Neural cell (in vitro differentiated cells): Measurements from ENCODE around the gene PPFIA4. TPM values are rescaled to one million over a fixed set of nuclear protein-coding genes. Genes with fewer than 3 reads are reported as not detected.

ENCODE experiments used
- H2AFZ ChIP-seq: fragments of 200-600, 300-800 bp; sonication (generic), shearing (Covaris generic); 2 replicates; pipeline ENCODE4 v1.6.0; 2014; ENCODE audit warnings: low read depth, mild to moderate bottlenecking, antibody characterized with exemption, low read length, moderate library complexity
- H3F3A ChIP-seq: fragments of 200-600 bp; shearing (Covaris generic); 2 replicates; pipeline ENCODE4 v1.6.1; 2016; ENCODE audit warnings: mild to moderate bottlenecking, moderate library complexity, mixed read lengths, antibody characterized with exemption, low read length; ENCODE audit not compliant: insufficient read depth, poor library complexity, severe bottlenecking
- H3K27ac ChIP-seq: fragments of 200-600, 300-800 bp; sonication (generic), shearing (Covaris generic); 2 replicates; pipeline ENCODE4 v1.5.1; 2014; ENCODE audit warnings: mild to moderate bottlenecking, low read length, moderate library complexity
- H3K27me3 ChIP-seq: fragments of 300-800, 200-600 bp; sonication (generic), shearing (Covaris generic); 2 replicates; pipeline ENCODE4 v1.6.0; 2014; ENCODE audit warnings: mild to moderate bottlenecking, low read depth, low read length, moderate library complexity; ENCODE audit not compliant: insufficient read depth
- H3K36me3 ChIP-seq: fragments of 300-800, 200-600 bp; sonication (generic), shearing (Covaris generic); 2 replicates; pipeline ENCODE4 v1.5.1; 2014; ENCODE audit warnings: mild to moderate bottlenecking, antibody characterized with exemption, low read length, moderate library complexity; ENCODE audit not compliant: insufficient read depth
- H3K4me2 ChIP-seq: fragments of 300-800, 200-600 bp; sonication (generic), shearing (Covaris generic); 2 replicates; pipeline ENCODE4 v1.6.0; 2014; ENCODE audit warnings: mild to moderate bottlenecking, low read length
- H3K4me3 ChIP-seq: fragments of 300-800, 200-600 bp; sonication (generic), shearing (Covaris generic); 2 replicates; pipeline ENCODE4 v1.5.1; 2014; ENCODE audit warnings: mild to moderate bottlenecking, low read length, moderate library complexity
- H3K79me2 ChIP-seq: fragments of 200-600 bp; shearing (Covaris generic); replicated peaks from 2 replicates; pipeline ENCODE4 v1.6.0; 2014; ENCODE audit warnings: mild to moderate bottlenecking, low read length, moderate library complexity; ENCODE audit not compliant: insufficient read depth
- H3K9ac ChIP-seq: fragments of 300-800, 200-600 bp; sonication (generic), shearing (Covaris generic); 2 replicates; pipeline ENCODE4 v1.6.1; 2016; ENCODE audit warnings: mild to moderate bottlenecking, low read length, mixed read lengths
- H3K9me2 ChIP-seq: fragments of 200-600 bp; shearing (Covaris generic); 2 replicates; pipeline ENCODE4 v1.6.1; 2016; ENCODE audit warnings: mild to moderate bottlenecking, low read length, mixed read lengths; ENCODE audit not compliant: insufficient read depth
- H3K9me3 ChIP-seq: fragments of 200-600, 300-800 bp; sonication (generic), shearing (Covaris generic); 2 replicates; pipeline ENCODE4 v1.6.1; 2016; ENCODE audit warnings: mild to moderate bottlenecking, mixed run types, low read length, moderate library complexity, mixed read lengths
- H4K20me1 ChIP-seq: fragments of 200-600 bp; shearing (Covaris generic); 2 replicates; pipeline ENCODE4 v1.6.1; 2016; ENCODE audit warnings: mild to moderate bottlenecking, mixed run types; ENCODE audit not compliant: insufficient read depth
- CTCF ChIP-seq: fragments of 450-650 bp; IDR thresholded peaks from 2 replicates; pipeline ENCODE4 v1.5.1; 2014; ENCODE audit warnings: antibody characterized with exemption, mild to moderate bottlenecking, moderate library complexity; ENCODE audit not compliant: poor library complexity, severe bottlenecking
- EP300 ChIP-seq: fragments of 450-650 bp; conservative IDR thresholded peaks from 2 replicates; pipeline ENCODE4 v1.6.1; 2014; ENCODE audit warnings: antibody characterized with exemption, mild to moderate bottlenecking, moderate library complexity; ENCODE audit not compliant: poor library complexity, severe bottlenecking
- EZH2 ChIP-seq: fragments of 200-600, 300-800 bp; shearing (Covaris generic), sonication (generic); IDR thresholded peaks from 2 replicates; pipeline ENCODE4 v1.6.1; 2014; ENCODE audit warnings: antibody characterized with exemption, low read length, borderline replicate concordance, mild to moderate bottlenecking; ENCODE audit not compliant: insufficient read depth, poor library complexity, severe bottlenecking
- MXI1 ChIP-seq: fragments of 450-650 bp; conservative IDR thresholded peaks from 2 replicates; pipeline ENCODE4 v1.6.1; 2014; ENCODE audit warnings: antibody characterized with exemption, mild to moderate bottlenecking; ENCODE audit not compliant: poor library complexity, severe bottlenecking
- POLR2AphosphoS5 ChIP-seq: IDR thresholded peaks from 2 replicates; pipeline ENCODE4 v1.6.1; 2012
- RAD21 ChIP-seq: fragments of 450-650 bp; conservative IDR thresholded peaks from 2 replicates; pipeline ENCODE4 v1.6.1; 2014; ENCODE audit warnings: antibody characterized with exemption, mild to moderate bottlenecking, moderate library complexity
- SMC3 ChIP-seq: fragments of 450-650 bp; conservative IDR thresholded peaks from 2 replicates; pipeline ENCODE4 v1.6.1; 2014; ENCODE audit warnings: antibody characterized with exemption, mild to moderate bottlenecking, moderate library complexity; ENCODE audit not compliant: poor library complexity
- TAF1 ChIP-seq: IDR thresholded peaks from 2 replicates; pipeline ENCODE4 v1.6.1; 2012; ENCODE audit warnings: low read depth
- polyA plus RNA-seq: library from polyadenylated mRNA; depleted of rRNA; stranded (reverse); fragments of >200 nt; gene quantifications from 2 replicates; pipeline ENCODE4 v1.2.3, GENCODE V29; 2014
- TF ChIP-seq, protein P1 (sequence below): IDR thresholded peaks from 2 replicates; pipeline ENCODE4 v1.6.1; 2012; ENCODE audit warnings: borderline replicate concordance

The PPFIA4 gene
- polyA plus RNA-seq, 1 donor from 2014 or later, result 1.6 TPM

DNA sequence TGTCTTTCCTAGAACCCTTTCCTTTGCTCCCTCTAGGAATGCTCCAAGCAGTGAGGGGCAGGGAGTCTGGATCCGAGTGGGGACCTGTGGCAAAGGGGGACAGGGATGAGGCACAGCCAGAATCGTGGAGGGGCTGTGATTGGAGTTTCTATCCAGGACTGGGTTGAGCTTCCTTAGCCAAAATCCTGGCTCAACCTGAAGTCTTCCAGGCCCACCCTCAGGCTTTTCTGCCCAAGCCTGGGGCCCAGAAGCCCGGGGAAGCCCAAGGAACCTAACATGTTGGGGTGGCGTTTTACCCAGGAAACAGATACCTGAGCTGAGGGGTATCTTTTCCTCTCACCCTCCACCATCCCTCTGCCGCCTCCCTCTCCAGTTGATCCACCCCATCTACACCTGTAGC lies 54.2 kb downstream of the PPFIA4 start:
- TF ChIP-seq CTCF (no peak), RAD21 (no peak), MXI1 (no peak), TAF1 (no peak), SMC3 (no peak), EP300 (no peak), POLR2AphosphoS5 (no peak), EZH2 (no peak)
- TF ChIP-seq, protein P1, sequence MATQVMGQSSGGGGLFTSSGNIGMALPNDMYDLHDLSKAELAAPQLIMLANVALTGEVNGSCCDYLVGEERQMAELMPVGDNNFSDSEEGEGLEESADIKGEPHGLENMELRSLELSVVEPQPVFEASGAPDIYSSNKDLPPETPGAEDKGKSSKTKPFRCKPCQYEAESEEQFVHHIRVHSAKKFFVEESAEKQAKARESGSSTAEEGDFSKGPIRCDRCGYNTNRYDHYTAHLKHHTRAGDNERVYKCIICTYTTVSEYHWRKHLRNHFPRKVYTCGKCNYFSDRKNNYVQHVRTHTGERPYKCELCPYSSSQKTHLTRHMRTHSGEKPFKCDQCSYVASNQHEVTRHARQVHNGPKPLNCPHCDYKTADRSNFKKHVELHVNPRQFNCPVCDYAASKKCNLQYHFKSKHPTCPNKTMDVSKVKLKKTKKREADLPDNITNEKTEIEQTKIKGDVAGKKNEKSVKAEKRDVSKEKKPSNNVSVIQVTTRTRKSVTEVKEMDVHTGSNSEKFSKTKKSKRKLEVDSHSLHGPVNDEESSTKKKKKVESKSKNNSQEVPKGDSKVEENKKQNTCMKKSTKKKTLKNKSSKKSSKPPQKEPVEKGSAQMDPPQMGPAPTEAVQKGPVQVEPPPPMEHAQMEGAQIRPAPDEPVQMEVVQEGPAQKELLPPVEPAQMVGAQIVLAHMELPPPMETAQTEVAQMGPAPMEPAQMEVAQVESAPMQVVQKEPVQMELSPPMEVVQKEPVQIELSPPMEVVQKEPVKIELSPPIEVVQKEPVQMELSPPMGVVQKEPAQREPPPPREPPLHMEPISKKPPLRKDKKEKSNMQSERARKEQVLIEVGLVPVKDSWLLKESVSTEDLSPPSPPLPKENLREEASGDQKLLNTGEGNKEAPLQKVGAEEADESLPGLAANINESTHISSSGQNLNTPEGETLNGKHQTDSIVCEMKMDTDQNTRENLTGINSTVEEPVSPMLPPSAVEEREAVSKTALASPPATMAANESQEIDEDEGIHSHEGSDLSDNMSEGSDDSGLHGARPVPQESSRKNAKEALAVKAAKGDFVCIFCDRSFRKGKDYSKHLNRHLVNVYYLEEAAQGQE, result no peak
- Histone ChIP-seq H3K79me2 (no peaks in the 10 kb centered on the region), H3K9me2 (no peaks in the 10 kb centered on the region), H2AFZ (no peak overlapping the region), H3K27me3 (peaks cover 24% of the 10 kb centered on the region), H4K20me1 (no peaks in the 10 kb centered on the region), H3F3A (no peaks in the 10 kb centered on the region), H3K9me3 (no peaks in the 10 kb centered on the region), H3K36me3 (no peaks in the 10 kb centered on the region), H3K4me3 (no peak overlapping the region), H3K4me2 (no peak overlapping the region), H3K27ac (no peak overlapping the region), H3K9ac (no peak overlapping the region)

- Histone ChIP-seq H3K36me3 (no peaks in the 10 kb centered on the region), H3F3A (no peaks in the 10 kb centered on the region), H4K20me1 (no peaks in the 10 kb centered on the region), H3K9me3 (no peaks in the 10 kb centered on the region), H3K27me3 (peaks cover 12% of the 10 kb centered on the region), H3K4me2 (no peak overlapping the region), H3K4me3 (no peak overlapping the region), H3K27ac (no peak overlapping the region), H3K79me2 (no peaks in the 10 kb centered on the region), H2AFZ (no peak overlapping the region), H3K9me2 (no peaks in the 10 kb centered on the region), H3K9ac (no peak overlapping the region)
- TF ChIP-seq EZH2, result no peak
These were observed 55.4 kb downstream of the PPFIA4 start for GRCh38 chr1:203081465-203082230.
